HG02798 (cell line): ENCODE measurements around the gene KHDC3L.
A peak's percentile ranks its signal among the peaks of the same experiment; 100 is the strongest.
"Not testable (repeated sequence)": the region's sequence is repeated elsewhere in the genome, so short reads cannot be mapped to it uniquely, and the experiment has no call there.

Experiments used
- ATAC-seq: cut with Tn5 transposase; IDR thresholded peaks from one replicate; pipeline ENCODE4 v1.9.1; 2021; ENCODE audit warnings: mild to moderate bottlenecking; ENCODE audit not compliant: unreplicated experiment, poor library complexity

The KHDC3L gene

DNA sequence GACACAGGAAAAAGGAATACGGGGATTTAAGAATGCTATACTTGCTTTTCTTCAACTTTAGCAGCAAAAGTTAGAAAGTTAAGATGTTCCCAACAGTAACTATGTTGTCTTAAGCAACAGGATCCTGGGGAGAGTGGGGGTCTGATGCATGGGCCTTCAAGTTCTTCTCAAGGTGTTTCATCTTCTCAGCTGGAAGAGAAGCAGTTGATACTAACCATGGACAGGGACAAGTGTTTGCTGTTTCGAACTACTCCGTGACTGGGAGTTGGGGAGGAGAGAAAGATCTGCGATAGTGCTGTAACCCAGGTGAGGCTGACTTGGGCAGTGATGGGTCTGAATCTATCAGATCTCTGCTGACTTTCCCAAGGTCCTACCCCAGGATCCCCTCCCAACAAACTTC, 6.2 kb downstream of the KHDC3L start:
- no peak for ATAC-seq

DNA sequence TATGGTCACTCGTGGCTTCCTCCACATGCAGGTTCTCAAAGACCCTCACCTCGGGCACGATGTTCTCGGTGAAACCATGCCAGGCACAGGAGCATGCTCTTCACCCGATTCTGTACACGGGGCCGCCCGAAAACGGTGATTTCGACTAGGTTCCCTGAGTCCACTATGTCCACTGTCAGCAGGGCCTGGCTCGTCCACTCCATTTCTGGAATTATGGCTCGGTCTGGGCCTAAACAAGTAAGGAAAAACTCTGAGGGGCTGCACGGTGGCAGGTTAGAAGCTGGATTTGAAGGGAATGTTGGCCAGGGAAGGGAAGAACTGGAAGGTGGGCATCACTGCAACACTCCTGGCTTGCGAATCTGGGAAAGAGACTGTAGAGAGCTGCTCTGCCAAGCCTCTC, 6.7 kb downstream of the KHDC3L start:
- no peak for ATAC-seq

DNA sequence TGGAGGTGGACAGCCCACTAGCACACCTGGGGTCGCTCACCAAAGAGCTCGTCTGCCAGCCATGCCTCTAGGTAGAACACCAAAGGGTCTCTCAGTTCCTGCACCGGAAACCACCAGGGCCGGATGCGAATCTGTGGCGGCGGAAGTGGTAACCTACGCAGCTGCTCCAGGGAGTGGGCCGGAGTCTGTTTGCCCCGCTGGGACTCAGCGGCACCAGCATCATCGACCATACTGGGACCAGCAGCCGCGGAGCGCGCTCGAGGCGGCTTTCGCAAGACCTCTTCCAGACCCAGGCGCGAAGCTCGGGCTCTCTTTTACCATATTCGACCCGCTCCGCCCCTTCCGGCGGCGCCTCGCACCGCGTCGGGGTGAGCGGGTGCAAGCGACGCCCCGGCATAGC, 7.1 kb downstream of the KHDC3L start, which contains the start of gene OOEP:
Gene OOEP, minus strand, starts transcription at position 335 of the 400 bp plus-strand sequence. Its CDS starts 105 bp downstream, at position 230.
- no peak for ATAC-seq

DNA sequence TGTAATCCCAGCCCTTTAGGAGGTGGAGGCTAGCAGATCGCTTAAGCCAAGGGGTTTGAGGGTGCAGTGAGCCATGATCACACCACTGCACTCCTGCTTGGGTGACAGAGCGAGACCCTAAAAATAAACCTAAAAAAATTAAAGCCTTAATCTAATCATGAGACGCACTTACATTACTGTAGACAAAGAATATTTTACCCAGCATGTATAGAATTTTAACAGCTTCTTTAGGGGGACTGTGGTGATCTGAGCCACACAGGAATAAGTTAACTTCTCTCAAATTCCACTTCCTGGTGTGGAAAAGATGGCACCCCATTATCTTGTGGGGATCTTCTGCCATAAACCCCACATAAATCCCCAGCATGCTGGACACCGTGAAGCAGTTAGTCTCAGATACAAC, 9.5 kb downstream of the KHDC3L start:
- no peak for ATAC-seq

DNA sequence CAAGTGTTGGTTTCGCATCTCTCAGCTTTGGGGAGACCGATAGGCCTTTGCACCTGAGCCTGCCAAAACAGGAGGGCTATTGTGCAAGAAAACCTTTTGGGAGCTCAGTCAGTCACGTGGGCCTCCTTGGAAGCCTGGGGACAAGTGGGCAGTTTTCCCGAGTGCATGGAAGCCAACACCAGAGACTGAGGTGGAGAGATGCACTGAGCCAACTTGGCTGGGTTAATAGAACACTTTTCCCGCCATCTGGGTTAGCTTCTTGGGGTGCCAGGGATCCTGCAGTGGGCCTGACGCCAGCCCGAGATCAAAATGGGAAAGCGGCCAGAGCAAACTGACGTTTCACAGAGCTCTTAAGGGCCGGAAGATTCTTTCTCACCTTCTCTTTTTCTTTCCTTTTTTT, 10.1 kb downstream of the KHDC3L start:
- no peak for ATAC-seq

DNA sequence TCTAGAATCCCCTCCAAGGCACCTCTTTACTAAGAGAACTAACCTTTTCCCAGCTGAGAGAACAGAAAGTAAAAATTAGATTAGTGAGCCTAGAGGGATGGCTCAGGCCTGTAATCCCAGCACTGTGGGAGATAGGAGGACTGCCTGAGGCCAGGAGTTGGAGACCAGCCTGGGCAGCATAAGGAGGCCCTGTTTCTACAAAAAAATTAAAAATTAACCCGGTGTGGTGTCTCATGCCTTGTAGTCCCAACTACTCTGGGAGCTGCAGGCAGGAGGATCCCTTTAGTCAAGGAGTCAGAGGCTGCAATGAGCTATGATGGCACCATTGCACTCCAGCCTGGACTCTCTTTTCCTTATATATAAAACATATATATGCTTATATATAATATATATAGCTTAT, 12.8 kb downstream of the KHDC3L start:
- ATAC-seq: no peak

DNA sequence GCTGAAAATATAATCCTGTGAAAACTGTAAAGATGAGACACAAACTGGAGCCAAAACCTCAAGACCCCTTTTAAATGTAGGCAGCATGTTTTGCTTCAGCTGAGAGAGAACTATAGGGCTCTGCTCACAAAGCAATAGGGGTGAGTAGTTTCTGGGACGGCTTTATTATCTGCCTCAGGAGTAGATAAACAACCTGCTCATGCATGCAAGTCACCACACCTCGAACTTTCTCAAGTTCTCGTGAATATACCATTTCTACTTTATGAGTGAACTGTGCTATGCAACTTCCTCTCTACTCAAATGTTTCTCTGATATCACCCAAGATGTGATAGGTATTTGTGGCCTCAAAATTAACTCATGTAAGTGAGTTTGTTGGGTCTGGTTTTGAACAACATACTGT, 14.8 kb downstream of the KHDC3L start:
- no peak for ATAC-seq

DNA sequence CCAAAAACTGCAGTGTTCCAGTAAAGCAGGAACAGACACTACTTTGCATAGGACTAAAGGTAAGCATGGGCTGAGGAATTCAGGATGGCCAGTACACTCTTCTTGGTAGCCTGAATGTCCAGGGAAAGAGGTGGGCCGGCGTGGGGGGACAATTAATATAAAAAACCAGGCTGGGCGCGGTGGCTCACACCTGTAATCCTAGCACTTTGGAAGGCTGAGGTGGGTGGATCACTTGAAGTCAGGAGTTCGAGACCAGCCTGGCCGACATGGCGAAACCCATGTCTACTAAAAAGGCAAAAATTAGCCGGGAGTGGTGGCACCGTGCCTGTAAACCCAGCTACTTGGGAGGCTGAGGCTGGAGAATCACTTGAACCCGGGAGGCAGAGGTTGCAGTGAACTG, 19.1 kb downstream of the KHDC3L start:
- ATAC-seq: not testable (repeated sequence)

DNA sequence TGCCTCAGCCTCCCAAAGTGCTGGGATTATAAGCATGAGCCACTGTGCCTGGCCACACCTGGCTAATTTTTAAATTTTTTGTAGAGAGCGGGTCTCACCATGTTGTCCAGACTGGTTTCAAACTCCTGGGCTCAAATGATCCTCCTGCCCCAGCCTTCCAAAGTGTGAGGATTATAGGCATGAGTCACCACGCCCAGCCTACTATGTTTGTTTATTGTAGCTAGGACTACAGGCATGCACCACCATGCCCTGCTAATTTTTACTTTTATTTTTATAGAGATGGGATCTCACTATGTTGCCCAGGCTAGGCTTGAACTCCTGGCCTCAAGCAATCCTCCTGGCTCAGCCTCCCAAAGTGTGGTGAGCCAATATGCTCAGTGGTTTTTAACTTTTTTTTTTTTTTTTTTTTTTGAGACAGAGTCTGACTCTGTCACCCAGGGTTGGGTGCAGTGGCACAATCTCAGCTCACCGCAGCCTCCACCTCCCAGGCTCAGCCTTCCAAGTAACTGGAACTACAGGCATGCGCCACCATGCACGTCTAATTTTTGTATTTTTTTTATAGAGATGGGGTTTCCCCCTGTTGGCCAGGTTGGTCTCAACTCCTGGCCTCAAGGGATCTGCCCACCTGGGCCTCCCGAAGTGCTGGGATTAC, 20.1 kb downstream of the KHDC3L start:
- ATAC-seq: no peak

DNA sequence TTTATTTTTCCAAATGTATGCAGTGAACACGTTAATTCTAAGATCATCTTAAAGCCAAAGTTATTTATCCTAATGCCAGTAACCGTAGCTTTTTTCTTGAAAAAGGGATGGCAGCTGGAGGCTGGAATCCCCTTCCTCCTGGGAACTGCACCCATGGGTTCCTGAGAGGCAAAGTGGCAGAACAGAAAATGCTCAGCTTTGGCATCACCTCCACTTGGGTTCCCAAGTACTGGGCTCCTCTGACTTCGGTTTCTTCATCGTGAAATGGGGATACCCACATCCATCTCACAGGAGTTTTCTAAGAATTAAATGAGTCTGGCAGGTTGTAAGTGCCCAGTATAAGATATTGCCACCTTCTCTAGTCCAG, 26.0 kb downstream of the KHDC3L start:
- peak; percentile 20 for ATAC-seq

DNA sequence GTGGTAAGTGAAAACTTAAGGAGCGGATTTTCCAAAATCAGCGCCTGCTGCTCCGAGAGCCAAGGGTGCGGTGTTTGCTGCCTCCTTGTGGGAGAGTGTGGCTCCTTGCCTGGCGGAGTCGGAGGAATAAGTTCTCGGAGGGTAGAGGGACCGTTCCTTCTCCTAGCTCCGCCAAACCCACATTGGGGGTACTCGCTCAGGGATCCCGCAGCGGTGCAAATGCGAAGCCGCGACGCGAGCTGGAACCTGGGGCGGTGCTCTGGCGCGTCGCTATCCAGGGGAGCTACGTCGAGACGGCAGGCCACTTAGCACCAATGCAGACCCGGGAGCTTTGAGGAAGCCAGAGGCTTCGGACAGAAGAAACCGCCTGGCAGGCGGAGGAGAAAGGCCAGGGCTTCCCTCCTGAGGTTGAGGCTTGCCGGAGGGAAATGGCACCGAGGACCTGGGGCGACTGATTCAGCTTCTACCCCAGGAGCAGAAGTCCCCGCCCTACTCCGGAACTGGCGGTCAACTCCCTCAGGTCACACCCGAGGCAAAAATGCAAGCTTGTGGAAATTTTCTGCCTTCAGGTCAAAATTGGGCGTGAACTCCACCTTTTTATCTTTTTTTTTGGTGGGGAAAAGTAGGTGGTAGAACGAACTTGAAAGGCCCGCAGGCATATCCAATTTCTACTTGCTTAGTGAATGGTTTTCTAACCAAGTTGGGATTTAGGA, 26.5 kb downstream of the KHDC3L start:
- peak; percentile 84 for ATAC-seq

DNA sequence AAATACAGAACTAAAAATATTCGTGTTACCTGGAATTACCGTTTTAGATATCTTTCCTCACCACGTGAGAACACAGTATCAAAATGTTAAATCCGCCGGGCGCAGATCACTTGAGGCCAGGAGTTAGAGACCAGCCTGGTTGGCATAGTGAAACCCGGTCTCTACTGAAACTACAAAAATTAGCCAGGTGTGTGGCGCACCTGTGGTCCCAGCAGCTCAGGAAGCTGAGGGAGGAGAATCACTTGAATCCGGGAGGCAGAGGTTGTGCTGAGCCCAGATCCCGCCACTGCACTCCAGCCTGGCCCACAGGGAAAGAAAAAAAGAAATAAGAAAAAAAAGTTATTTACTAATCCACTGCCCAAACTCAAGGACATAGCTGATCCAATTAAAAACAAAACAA, 27.4 kb downstream of the KHDC3L start:
- ATAC-seq: no peak

DNA sequence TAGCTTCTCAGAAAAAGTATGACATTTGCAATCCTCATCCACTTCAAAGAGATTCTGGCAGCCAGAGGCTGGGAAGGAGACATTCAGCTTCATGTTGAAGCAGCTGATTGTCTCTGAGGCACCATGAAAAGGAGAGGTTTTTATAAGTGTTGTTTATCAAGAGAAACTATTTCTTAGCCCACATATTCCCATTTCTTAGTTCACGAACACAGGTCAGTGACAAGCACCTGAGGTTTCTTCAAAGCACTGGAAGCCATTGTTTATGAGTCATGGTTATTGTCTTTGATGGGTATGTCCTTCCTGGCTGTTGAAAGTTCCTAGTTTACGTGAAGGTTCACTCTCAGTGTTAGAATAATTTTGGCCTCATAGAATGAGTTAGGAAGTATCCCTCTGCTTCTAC, 29.2 kb downstream of the KHDC3L start:
- ATAC-seq: no peak

DNA sequence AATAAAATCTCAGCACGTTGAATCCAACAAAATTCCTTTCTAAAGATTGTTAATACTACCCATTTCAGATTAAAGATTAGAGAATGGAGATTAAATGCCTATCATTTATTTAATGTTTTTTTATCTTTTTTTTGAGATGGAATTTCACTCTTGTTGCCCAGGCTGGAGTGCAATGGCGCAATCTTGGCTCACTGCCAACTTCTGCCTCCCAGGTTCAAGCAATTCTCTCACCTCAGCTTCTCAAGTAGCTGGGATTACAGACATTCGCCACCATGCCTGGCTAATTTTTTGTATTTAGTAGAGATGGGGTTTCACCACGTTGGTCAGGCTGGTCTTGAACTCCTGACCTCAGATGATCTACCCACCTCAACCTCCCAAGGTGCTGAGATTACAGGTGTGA, 29.7 kb downstream of the KHDC3L start:
- not testable (repeated sequence) for ATAC-seq

DNA sequence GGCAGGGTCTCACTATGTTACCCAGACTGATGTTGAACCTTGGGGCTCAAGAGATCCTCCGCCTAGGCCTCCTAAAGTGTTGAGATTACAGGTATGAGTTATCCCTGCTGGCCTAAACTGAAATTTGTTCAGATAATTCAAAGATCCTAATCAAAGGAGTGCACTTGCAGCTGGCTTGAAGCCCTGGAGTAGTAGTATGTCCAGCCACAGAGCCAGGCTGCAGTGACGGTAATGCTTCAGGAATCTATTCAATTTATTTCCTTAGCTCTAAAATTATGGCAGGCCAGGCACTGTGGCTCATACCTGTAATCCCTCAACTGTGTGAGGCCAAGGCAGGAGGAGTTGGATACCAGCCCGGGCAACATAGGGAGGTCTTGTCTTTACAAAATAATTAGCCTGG, 30.8 kb downstream of the KHDC3L start:
- no peak for ATAC-seq

DNA sequence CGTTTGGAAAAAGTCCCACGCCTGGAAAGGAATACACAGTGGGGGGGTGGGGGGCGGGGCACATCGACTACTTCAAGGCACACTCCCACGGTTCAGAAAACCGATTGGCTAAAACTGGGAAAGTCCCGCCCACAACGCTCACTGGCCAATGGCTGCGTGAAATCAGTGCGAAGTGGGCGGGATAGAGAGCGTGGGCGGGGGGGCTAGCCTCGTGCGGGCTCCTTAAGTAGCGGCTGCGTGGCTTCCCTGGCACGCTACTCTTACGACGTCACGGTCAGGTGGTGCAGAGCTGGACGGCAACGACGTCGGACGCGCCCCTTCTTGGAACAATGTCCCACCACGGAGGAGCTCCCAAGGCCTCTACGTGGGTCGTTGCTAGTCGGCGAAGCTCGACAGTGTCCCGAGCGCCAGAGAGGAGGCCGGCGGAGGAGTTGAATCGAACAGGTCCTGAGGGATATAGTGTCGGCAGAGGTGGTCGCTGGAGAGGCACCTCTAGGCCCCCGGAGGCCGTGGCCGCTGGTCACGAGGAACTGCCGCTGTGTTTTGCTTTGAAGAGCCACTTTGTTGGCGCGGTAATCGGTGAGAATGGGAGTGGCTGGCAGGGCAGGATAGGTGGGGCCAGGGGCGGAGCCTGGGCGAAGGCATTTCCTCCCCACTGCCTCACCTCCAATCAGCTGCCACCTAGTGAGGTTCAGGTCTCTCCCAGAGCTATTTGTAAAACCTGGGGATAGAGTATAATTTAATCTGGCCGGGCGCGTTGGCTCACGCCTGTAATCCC, 32.3 kb downstream of the KHDC3L start, which contains the start of gene DDX43:
Gene DDX43, plus strand, starts transcription at position 252 of the 778 bp plus-strand sequence. Its CDS starts 78 bp downstream, at position 330.
- ATAC-seq: peak; percentile 82

DNA sequence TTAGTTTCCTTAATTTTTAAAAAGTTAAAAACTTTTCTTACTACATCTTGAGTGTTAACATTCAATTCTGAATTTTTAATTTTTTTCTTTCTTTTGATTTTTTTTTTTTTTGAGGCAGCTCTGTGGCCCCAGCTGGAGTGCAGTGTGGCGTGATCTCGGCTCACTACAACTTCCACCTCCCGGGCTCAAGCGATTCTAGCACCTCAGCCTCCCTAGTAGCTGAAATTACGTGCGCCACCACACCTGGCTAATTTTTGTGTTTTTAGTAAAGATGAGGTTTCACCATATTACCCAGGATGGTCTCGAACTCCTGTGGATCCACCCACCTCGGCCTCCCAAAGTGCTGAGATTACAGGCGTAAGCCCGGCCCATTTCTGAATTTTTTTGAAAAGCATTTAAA, 33.4 kb downstream of the KHDC3L start:
- ATAC-seq: no peak

DNA sequence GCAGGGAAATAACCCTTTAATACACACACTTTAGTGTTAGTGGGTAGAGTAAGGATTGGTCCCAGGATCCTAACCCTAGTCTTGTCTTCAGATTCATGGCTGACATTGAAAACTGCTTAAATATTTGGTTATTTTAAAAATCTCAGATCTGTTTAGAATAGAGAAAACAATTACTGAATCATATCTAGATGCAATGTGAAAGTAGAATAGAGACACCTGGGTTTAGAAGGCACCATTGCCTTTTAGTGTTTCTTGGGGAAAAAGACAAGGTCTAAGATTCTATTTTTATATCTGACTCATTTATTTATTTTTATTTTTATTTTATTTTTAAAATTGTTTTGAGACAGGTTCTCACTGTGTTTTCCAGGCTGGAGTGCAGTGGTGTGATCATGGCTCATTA, 38.2 kb downstream of the KHDC3L start:
- no peak for ATAC-seq

DNA sequence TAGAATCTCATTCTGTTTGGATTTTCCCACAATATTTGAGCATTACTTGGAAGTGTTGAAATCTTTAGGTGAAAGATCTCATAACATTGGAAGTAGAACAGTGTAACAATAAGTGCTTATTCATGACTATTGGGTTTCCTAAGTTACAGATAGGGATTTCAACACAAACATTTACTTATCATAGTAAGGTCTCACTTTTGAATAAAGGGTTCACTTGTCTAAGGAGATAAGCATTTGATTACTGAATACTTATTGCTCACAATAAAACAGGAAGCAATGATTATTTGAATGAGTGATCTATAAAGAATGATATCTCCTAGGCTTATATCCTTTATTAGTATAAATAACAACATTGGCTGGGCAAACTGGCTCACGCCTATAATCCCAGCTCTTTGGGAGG, 46.9 kb downstream of the KHDC3L start:
- no peak for ATAC-seq

DNA sequence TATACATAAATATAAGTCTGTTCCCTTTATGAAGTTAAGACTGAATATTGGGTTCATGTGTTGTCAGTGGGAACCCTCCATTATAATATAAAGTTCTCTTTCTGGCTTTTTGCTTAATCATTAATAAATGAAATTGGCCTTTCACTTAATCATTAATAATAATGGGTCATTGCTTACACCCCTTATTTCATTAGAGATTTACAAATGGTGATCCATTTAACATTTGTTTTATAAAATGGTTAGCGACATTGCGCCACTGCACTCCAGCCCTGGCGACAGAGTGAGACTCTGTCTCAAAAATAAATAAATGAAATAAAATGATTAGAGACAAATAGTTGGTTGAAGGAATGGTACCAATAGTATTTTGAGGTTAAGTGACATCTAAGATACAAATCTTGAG, 50.6 kb downstream of the KHDC3L start:
- no peak for ATAC-seq
